ENCODE data around the gene KIFC3. TPM values are rescaled to one million over a fixed set of nuclear protein-coding genes. Genes with fewer than 3 reads are reported as not detected.

Gene KIFC3
- total RNA-seq, 4 donors from 2014 or later = 50.9 to 87.0 (median 60.2) TPM

DNA sequence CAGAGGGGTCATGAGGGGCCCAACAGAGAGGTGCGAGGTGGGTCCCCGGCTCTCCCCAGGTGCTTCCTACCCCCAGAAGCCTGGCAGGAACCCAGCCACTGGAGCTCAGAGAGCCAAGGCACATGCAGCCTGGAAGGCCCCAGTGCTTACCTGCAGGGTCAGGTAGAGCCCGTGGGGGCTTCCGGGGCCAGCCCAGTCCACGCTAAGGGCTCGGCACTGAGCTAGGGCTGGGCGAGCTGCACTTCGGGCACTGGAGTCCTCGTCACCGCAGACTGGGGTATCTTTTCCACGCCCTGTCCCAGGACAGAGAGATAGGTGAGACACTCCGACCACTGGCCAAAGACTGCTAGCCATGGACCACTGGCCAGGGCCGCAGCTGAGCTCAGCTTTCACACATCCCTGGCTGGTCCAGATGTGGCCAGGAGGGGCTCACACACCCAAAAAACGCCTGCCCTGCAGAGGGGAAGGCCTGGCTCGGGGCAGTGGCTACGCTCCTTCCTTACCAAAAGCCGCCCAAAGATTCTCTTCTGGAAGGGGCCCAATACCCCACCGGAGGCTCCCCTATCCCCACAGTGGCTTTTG, 7.4 kb downstream of the KIFC3 start:
- TF ChIP-seq POLR2A (IDR thresholded peaks at IDR 0.05) (no peak), EP300 (IDR thresholded peaks at IDR 0.05) (no peak)
- TF ChIP-seq, protein P1, sequence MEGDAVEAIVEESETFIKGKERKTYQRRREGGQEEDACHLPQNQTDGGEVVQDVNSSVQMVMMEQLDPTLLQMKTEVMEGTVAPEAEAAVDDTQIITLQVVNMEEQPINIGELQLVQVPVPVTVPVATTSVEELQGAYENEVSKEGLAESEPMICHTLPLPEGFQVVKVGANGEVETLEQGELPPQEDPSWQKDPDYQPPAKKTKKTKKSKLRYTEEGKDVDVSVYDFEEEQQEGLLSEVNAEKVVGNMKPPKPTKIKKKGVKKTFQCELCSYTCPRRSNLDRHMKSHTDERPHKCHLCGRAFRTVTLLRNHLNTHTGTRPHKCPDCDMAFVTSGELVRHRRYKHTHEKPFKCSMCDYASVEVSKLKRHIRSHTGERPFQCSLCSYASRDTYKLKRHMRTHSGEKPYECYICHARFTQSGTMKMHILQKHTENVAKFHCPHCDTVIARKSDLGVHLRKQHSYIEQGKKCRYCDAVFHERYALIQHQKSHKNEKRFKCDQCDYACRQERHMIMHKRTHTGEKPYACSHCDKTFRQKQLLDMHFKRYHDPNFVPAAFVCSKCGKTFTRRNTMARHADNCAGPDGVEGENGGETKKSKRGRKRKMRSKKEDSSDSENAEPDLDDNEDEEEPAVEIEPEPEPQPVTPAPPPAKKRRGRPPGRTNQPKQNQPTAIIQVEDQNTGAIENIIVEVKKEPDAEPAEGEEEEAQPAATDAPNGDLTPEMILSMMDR (IDR thresholded peaks at IDR 0.05) = no peak
- peaks cover 0 to 55% (median 16%) of the 10 kb centered on the region in 4 donors for H3K4me1 ChIP-seq
- H3K27me3 ChIP-seq = no peaks in the 10 kb centered on the region
- H3K36me3 ChIP-seq = peaks cover 0 to 68% (median 4%) of the 10 kb centered on the region in 3 donors
- no peaks in the 10 kb centered on the region for H3K9me3 ChIP-seq
- WGBS, 2 donors = 84 to 87% methylated on average over 14 to 18 of the region's 18 CpGs
- H3K4me3 ChIP-seq = no peak overlapping the region
- no peak for DNase-seq (ENCODE audit: low spot score in 2 of 2)
- no peak overlapping the region for H3K27ac ChIP-seq

DNA sequence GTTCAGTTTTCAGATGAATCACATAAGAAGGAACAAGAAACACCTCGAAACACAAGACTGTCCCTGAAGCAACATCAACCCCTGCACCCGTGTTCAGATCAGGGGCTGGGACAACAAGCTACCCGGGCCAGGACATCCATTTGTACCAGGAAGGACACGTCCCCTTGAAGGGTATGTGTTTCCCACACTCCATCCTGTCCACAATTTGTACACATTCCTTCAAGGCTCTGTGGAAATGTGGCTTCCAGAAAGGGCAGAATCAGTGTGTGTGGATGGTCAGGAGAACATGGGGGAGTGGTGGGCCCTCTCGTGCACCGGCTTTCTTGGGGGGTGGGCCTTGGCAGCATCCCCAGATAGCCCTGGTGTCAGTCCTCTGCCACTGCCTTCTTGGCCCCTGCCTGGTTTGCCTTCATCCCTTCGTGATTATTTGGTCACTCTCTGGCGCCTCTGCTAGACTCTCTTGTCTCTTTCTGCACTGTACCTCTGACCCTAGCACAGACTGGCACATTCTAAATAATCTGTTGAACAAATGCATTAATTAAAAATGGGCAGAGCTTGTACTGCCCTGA, 10.3 kb downstream of the KIFC3 start:
- no peak overlapping the region for H3K27ac ChIP-seq
- no peak for DNase-seq (ENCODE audit: low spot score in 2 of 2)
- peaks cover 0 to 86% (median under 1%) of the 10 kb centered on the region in 3 donors for H3K36me3 ChIP-seq
- WGBS, 2 donors = 57 to 60% methylated on average over 8 of the region's 8 CpGs
- no peaks in the 10 kb centered on the region for H3K27me3 ChIP-seq
- H3K4me3 ChIP-seq = no peak overlapping the region
- peaks cover 0 to 39% (median 5%) of the 10 kb centered on the region in 4 donors for H3K4me1 ChIP-seq
- H3K9me3 ChIP-seq = no peaks in the 10 kb centered on the region
- no peak for TF ChIP-seq POLR2A (IDR thresholded peaks at IDR 0.05)
- TF ChIP-seq, protein P1 (IDR thresholded peaks at IDR 0.05) = no peak
- no peak for TF ChIP-seq EP300 (IDR thresholded peaks at IDR 0.05)

DNA sequence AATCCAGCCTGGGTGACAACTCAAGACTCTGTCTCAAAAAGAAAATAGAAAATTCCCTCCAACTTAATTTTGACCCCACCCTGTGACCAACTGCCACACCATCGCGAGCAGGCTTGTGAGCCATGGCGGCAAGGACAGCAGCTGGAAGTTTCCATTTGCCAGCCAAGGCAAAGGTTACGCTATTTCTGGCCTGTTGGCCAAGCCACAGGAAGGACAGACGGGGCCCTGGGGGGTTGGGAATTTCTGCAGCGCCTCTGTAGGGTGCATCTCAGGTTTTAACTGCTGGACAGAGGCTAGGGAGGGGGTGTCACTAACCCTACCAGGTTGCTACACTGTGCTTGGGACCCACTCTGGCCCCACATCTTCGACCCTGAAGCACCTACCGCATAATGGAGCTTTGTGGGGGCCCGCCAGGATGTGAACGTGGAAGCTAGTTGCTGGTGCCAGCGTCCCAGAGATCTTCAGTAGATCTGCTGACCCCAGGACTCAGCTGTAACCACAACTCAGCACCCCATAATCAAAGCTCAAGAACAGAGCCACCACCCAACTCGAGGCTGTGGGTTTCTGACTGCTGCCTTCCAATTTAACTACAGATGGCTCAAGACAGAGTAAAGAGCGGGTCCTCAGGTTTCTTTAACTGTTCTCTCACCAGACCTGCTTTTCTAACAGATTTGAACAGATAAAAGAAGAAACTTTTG, 10.9 kb downstream of the KIFC3 start:
- H3K27me3 ChIP-seq = no peaks in the 10 kb centered on the region
- H3K36me3 ChIP-seq = peaks cover 0 to 86% (median 0%) of the 10 kb centered on the region in 3 donors
- H3K9me3 ChIP-seq = no peaks in the 10 kb centered on the region
- no peak overlapping the region for H3K4me3 ChIP-seq
- TF ChIP-seq, protein P1 (IDR thresholded peaks at IDR 0.05) = no peak
- no peak for TF ChIP-seq POLR2A (IDR thresholded peaks at IDR 0.05)
- TF ChIP-seq EP300 (IDR thresholded peaks at IDR 0.05) = no peak
- DNase-seq (ENCODE audit: low spot score in 2 of 2) = no peak
- peaks cover 0 to 46% (median 8%) of the 10 kb centered on the region in 4 donors for H3K4me1 ChIP-seq
- H3K27ac ChIP-seq = no peak overlapping the region
- 45 to 53% methylated on average over 12 to 13 of the region's 13 CpGs for WGBS, 2 donors

DNA sequence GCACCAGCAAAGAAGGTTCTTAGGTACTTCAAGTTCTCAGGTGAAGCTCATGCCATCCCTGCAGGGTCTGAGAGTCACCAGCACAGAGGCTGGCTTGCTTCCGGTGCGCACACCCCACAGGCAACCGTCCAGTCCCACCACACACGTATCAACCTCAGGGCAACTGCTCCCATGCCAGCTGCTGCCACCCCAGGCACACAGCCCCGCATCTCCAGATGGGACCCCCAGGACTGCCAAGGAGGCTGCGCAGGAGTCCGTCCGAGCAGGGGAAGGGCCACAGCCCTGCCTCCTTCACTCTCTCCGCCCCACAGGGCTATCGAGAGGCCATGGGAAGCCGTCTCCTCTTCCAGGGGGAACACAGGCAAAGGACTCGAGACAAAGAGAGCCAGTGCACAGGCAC, 13.3 kb downstream of the KIFC3 start:
- no peak for DNase-seq (ENCODE audit: low spot score in 2 of 2)
- peaks cover 0 to 37% (median 8%) of the 10 kb centered on the region in 4 donors for H3K4me1 ChIP-seq
- 83 to 86% methylated on average over 12 of the region's 12 CpGs for WGBS, 2 donors
- H3K27me3 ChIP-seq = no peaks in the 10 kb centered on the region
- no peaks in the 10 kb centered on the region for H3K9me3 ChIP-seq
- H3K27ac ChIP-seq = peak overlapping the region in 1 of 4 donors; percentile 34
- H3K4me3 ChIP-seq = no peak overlapping the region
- H3K36me3 ChIP-seq = peaks cover 0 to 91% (median 3%) of the 10 kb centered on the region in 3 donors
- no peak for TF ChIP-seq EP300 (IDR thresholded peaks at IDR 0.05)
- TF ChIP-seq POLR2A (IDR thresholded peaks at IDR 0.05) = no peak
- TF ChIP-seq, protein P1 (IDR thresholded peaks at IDR 0.05) = no peak
